Stimulated activated CD4-positive, alpha-beta T cell treated with anti-CD3 and anti-CD28 coated beads, TNF-alpha, amount 100 ng/mL, for 4 hours (primary cell): ENCODE results near the gene IRF1.

ENCODE experiments used
- DNase-seq, 3 experiments: peaks; one replicate each; pipeline ENCODE4 v3.0.0-alpha.2; 2020; ENCODE audit warnings: low read depth in 3 of 3

IRF1 gene

DNA sequence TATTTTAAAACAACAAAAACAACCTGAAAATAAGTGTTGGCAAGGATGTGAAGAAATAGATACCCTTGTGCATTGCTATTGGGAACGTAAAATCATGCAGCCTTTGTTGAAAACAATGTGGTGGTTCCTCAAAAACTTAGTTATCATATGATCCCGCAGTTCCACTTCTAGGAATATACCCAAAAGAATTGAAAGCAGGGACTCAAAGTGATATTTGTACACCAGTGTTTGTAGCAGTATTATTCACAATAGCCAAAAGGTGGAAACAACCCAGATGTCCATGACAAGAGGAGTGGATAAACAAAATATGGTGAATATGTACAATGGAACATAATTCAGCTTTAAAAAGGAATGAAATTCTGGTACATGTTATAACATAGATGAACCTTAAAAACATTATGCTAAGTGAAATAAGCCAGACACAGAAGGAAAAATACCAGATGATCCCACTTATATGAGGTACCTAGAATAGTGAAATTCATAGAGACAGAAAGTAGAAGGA lies 29.0 kb downstream of the IRF1 start:
- no peak for DNase-seq

DNA sequence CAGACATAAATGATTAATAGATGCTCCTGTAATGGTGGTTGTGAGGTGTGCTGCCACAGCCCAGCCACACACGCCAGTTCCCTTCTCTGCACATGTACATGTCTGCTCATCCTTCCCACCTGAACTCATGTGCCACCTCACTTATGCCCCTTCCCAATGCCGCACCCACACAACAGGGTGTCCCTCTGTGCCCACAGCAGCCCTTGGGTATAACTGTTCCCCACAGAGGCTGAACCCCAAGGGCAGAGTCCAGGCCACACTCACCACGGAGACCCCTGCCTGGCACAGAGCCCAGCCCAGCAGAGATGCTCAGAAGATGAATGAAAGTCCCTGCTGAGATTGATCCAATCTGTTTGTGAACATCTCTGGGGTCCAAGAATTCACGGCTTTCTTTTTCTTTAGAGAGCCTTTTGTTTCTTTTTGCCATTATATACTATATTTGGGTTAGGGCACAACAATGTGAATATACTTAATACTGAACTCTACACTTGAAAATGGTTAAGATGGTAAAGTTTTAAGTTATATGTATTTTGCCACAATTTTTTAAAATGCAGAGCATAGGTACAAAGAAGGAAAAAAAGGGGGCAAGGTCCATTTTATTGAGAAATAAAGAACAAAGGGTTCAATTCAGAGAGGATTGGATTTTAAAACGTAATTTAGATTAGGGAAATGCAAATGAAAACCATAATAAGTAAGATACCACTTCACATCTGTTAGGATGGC lies 29.6 kb downstream of the IRF1 start:
- no peak for DNase-seq

DNA sequence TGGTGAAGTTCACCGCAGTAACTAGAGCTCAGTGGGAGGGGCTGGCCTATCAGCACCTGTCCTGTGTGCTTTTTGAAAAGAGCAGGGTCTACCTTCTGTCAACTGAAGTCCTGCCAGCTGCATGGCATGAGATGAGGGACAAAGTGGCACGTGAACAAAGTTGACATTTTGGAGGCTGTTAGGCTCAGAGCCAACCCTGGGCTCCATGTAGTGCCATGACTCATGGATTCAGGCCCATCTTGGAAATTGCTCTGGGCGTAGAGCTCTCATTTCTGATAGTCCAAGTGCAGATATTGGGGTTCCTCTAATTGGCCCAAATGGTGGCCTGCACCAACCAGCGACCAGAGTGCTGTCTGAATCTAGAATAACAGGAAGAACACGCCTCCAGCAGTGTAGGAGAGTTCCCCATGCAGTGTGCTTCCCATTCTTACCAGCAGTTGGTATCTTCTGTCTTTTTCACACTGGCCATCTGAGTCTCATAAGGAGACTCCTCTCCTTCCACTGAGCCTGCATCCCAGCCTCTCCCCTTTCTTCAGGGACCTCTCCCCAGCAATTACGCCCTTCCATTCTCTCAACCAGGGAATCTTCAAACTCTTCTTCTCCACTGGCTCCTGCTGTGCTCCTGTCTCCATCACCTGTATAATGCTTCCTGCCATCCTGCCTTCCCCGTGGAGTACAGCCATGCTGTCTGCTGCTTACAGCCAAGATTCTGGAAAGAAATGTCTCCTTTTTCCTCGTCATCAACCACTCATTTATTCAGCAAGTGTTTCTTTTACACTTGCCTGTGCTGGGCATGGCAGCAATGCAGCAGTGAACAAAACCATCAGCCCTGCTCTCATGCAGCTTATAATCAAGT lies 30.4 kb downstream of the IRF1 start:
- DNase-seq = no peak

DNA sequence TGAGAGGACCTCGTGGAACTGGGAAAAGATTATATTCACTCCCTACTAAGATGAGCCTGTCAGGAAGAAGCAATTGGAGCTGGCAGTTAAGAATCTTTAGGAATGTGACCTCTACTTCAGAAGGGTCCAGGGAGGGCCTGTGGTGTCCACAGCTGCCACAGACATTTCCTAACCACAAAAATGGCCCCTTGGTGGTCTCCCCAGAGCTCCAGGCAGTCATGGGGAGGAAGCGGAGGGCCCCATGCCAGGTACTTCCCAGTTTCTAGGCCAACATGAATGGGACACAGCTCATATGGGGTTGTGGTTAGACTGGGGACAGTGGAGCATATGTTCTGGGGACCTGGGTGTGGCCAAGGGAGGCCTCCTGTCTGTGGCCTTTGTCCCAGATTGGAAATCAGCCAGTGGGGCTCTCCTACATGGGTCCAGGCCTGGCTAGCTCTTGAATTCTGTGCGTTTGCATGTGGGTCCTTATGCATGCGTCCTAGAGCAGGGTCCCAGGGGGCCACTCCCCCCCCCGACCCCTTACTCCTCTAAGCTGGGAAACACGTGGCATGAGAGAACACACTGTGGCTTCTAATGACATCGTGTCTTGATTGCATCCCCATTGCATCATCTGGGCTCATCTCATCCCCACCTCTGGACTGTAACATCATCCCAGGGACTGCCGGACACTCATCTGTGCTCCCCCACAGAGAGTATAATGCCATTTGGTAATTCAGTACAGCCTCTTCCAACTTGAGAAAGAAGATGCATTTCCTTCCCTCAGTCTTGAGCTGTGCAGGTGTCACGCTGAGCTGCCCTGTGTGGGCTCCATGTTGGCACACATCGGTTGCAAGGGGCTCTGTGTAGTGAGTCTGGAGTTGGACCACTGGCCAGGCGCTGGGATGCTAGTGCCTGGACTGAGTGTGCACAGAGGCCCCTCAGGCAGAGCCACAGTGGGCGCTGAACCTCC lies 31.3 kb downstream of the IRF1 start:
- DNase-seq = no peak

DNA sequence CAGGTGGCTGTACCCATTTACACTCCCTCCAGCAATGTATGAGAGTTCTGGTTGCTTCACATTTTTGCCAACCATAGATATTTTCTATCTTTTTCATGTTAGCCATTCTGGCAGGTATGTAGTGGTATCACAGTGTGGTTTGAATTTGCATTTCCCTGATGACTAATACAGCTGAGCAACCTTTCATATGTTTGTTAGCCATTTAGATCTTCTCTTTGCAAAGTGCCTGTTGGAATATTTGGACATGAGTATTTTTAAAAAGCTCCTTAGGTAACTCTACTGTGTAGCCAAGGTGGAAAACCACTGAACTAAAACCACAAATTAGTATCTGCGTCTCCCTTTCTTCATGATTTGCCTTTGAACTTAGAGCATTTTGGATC lies 31.9 kb downstream of the IRF1 start:
- no peak for DNase-seq

DNA sequence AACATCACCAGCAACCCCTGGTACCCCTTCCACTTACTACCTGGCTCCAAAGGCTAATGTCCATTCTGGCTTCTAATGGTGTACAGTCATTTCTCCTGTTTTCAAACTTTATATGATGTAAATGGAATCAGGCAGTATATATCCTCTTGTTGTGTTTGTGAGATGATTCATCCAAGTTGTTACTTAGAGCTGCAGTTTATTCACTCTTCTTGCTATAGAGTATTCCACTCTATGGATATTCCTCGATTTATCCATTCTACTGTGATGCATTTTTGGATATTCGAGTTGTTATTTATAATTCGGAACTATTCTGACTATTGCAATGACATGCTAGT lies 32.4 kb downstream of the IRF1 start:
- no peak for DNase-seq

DNA sequence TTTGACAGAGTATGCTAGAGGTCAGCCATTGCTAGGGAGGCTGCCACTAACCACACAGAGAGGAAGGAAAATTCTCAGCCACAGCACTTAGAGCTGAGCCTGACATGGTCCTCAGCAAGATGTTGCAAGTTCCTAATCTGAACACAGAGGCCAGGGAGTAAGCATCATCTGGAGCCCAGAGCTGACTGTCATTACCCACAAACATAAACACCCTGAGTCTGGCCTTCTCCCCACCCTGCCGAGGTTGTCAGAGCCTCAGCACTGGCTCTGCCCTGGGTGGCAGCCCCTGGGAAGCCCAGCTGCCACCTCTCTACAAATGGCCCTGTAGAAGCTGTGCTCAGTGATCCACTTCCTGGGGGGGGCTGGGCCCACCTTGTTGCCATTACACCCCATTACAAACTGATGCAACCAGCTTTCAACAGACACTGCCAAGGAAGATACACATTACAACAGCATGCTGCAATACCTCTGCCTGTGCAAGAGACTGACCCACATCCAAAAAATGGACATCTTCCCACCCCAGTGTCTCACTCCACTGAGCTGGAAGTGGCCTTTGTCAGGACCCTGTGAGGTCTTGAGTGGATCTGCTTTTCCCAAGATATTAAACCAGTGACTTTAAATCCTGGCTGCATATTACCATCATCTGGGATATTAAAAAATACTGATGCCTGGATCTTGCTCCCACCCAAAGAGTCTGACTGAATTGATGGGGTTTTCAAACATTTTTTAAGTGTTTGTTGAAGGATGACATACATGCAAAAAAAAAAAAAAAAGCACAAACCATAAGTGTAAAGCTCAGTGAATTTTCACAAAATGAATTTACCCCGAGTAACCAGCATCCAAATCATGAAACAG lies 33.0 kb downstream of the IRF1 start:
- DNase-seq = no peak

DNA sequence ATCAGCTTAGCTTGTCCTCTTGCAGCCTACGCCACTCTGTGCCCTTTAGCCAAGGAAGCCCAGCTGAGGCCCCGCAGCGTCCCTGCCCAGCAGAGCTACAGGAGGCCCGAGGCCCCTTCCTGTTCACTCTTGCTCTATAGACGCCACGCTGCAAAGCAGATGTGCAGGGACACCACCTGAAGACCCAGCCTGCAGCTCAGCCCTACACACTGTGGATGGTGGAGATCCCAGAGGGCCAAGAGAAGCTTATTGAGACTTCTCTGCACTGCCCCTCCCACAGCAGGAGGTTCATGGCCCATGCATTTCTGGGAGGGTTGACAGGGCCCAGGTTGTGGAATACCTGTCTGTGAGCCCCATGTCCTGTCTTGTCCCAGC lies 33.6 kb downstream of the IRF1 start:
- no peak for DNase-seq

DNA sequence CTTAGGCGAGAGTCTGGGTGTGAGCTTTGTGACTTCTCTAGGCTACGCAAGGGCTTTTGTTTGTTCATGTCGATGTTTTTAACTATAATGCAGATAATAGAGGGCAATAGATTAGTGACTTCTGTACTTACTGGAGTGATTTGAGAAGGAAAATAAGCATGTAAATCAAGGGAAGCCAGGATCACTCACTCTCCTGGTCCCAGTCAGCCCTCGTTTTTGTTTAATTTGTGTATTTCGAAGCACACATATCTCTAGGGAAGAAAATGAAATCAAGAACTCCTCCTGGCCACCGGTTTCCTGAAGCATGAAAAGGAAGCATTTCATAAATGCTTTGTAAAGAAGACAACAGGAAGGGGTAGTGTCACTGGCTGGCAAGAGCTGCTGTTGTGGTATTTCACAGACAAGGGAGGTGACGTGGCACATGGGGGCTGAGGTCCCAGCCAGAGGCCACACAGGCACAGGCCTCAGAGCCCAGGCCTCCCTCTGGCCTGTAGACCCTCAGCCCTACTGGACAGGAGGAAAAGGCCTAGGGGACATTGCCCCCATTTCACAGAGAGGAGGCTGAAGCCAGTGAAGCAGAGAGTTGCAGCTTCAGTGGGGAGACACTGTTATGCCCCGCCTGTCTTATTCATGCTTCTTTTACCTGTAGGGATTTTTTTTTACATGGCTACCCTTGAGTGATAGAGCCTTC lies 34.1 kb downstream of the IRF1 start:
- DNase-seq = peak in 1 of 3 experiments; percentile 41

DNA sequence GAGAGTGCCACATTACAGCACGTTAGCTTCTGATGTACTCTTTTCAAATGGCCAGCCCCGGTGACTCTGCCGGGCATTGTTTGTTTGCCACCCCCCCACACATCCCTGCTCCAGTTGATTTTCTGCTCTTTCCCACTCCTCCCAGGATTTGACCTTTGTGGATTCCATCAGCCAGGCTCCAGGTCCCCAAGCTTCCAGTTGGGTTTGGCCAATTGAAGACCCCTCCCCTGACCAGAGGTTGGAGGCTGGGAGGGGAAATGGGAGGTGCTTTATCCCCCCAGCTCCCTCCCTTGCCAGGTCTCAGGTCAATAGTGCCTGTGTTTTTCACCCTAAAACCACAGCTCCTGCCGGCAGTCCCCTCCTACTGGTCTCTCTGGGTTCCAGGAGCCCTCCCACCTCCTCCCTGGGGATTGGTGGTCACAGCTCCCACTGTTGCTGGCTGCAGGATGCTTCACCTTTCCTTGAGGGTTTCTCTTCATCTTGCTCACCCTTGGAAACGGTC lies 34.9 kb downstream of the IRF1 start:
- no peak for DNase-seq

DNA sequence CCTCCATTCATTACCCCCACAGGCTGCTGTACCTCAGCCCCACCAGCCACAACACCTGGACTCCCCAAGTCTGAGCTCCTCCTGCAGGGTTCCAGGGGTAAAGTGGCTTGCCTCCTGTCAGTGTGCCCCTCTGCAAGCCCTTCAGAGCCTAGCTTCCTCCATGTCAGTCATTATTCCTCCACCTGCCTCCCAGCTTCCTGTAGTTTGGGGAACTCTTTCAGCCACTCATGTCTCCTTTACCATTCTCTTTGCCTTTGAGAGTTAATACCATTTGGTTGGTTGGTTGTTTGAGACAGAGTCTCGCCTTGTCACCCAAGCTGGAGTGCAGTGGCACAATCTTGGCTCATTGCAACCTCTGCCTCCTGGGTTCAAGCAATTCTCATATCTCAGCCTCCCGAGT lies 36.2 kb downstream of the IRF1 start:
- DNase-seq = no peak

DNA sequence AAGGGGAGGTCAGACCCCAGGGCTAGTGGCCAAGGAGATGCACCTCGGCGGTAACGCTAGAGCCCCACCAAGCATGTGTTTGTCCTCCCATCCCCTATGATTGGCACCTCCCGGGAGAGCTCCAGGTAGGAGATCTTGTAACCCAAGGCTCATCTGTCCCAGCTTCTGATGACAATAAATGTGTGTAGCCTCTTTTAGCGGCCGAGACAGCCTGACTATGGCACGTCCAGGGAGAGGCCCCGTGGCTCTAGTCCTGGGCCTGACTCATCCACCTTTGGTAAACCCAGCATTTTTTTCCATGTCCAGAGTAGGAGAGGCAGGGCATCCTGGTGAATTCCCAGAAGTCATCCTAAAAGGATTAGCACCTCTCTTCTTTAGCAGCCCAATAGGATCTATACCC lies 39.2 kb downstream of the IRF1 start:
- DNase-seq = no peak

DNA sequence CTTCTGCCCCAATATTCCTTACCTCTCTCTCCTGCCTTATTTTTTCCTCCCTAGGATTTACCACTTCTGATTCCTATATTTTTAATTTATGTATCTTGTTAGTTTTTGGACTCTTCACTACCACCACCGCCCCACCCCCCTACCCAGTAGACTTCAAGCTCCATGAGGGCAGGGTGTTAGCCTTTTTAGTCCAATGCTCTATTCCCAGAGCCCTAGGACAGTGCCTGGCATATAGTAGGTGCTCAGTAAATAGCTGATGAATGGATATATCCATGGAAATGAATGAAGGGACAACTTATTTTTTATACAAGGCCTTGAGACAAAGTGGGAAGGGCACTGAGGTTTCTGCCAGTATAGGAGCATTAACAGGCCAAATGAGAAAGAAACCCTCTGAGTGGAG lies 41.5 kb downstream of the IRF1 start:
- no peak for DNase-seq

DNA sequence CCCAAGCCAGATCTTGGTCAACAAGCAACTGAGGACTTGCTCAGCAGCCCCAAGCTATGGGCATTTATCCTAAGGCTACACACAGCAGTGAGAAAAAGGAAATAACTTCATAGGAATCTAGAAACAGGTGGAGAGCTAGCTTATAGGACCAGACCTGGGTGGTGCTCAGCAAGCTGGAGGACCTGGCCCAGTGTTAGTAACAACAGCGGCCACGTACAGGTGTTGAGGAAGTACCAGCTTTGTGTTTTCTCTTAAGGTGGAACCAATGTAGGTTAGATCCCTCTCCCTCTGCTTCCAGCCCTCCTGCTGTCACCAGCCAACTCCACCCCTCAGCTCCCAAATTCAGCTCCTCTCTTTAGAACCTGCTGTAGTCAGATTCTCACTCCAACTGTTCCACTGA lies 43.4 kb downstream of the IRF1 start:
- no peak for DNase-seq

DNA sequence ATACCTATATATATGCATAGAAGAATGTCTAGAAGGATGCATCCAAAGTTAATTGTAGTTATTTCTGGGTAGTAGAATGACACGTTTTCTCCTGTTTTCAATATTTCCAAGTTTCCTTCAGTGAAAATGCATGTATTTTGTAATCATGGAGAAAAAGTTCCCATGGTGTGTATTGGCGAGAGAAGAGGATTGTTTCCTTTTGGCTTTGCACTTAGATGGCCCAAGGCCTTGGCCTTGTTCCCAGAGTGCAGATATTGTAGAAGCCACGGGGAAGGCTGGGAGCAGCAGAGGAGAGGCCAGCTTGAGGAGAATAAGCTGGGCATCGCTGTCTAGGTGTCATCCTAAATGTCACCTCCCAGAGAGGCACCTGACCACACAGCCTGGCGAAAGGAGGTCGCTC lies 44.0 kb downstream of the IRF1 start:
- DNase-seq = no peak

DNA sequence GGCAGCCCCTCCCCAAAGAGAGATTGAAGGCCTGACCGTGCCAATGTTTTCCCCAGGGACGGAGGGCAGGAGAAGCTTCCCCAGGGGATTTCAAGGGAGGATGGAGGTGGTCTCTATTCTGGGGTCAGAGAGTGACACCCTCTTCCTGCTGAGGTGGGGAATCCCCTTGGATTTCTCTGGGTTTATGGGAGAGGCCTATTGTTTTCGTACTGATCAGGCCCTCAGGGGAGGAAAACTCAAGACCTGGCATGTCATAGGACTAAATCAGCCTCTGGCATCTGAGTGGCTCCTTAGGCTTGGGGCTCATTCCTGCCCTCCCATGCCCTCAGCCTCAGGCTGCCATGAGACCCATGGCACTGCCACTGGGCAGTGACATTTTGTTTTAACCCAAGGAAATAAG lies 44.6 kb downstream of the IRF1 start:
- DNase-seq = no peak

DNA sequence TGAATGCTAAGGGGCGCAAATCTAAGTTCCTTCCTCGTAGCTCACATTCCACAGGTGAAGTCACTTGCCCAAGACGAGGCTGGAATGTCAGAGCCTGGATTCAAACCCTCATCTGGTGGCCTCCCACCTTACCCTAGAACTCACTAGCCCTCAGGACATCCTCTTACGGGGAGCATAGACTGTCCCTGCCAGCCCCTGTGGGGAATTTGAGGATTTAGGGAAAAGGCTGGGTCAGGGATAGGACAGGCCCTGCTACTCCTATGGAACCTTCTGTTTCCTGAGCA lies 45.0 kb downstream of the IRF1 start:
- DNase-seq = no peak

DNA sequence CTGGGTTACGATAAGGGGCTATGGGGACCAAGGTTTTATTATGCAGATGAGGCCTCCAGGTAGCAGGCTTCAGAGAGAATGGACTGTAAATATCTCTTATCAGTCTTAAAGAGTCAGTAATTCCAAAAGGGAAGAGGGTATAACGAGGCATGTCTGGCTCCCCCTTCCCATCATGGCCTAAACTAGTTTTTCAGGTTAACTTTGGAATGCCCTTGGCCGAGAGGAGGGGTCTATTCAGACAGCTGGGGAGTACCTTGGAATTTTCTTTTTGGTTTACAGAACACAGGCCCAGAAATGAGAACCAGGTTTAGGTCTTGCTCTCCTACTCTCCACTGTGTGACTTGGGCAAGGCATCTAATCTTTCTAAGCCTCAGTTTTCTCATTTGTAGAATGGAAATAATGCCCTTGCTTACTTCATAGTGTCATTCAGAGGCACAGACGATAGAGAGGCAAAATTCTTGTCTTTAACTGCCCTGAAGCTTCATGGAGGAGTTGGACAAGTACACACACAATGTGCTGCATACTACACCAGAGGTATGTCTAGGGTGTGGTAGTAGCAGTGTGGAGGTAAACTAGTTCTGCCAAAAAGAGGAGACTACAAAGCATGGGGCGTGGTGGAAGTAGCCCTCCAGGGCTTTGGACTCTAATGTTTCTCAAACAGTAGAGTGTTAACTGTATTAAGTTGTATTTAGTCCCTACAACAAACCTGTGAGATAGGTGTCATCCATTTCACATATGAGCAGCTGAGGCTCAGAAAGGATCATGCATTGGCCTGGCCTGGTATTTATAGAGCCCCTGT lies 45.5 kb downstream of the IRF1 start:
- no peak for DNase-seq

DNA sequence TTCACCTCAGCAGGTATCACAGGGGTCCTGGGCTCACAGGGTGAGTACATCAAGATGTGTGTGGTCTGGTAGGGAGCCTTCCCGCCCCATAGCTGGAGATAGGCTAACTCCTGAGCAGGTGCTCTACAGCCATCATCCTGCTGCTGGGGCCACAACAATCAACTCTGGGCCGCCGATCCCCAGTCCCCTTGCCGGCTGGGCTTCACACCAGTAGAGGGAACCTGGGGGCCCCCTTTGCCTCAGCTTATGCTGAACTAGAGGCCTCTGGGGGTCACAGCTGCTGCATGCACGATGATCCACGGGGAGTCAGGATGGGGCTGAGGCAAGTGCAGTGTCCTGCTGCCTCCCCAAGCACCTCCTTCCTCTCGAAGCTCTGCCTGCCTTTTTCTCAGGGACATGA lies 46.5 kb downstream of the IRF1 start:
- DNase-seq = no peak

DNA sequence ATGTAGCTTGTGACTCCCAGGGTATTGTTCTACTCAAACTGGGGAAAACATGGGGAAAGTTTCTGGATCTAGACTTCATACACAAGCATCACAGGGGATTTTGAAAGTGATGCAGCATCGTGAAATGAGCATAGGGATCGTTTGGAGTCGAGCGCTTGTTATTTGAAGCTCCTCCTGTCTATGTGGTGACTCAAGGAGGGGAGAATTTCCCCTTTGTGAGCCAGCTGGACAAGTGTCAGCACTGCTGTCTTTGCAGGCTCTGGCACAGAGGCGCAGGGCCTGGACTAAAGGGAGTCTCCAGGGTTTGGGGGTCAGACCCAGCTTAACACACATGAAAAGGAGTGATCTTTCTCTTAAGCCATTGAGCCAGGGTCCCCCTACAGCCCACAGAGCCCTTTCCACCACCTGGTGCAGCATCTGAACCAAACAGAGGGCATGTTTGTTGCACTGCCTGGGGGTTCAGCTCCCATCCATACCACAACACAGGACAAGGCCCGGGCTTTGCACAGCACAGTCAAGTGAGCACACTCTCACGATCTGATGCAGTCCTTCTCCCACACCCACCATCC lies 51.0 kb downstream of the IRF1 start:
- no peak for DNase-seq
